ENCODE results near the gene ADAMTS16.

ADAMTS16 gene

DNA sequence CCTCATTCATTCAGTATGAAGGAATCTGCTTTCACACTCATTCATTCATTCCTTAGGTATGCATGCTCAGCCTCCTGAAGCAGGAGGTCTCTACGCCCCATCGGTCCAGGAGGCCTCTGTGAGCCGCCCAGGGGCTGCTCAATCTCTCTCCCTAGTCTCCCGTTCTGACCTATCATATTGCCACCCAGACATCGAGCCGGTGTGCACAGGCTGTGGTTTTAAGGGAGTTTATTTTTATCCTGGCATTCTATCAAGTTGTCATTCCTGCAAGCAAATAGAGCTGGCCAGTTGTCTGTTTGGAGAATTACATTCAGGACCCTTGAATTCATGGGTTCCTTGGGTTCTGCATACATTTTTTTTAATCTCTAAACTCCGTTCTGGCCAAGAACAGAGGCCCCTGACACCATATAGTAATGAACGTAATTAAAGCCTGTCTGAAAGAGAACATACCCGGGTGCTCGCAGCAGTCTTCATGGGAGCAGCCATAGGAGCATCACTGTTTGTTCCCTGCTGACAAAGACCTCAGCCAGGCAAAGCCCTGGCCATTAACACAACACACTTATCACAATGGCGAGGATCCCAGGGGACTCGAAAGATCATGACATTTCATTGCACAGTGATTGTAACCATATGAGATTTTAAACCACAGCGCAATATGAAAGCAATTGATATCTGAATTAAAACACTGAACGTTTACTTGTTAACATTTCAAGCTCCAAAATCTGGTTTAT is 80.9 kb downstream of the ADAMTS16 start:
- no peak overlapping the region for H3K4me3 ChIP-seq (ENCODE audit: low read depth, low read length)
- TF ChIP-seq, protein P1, sequence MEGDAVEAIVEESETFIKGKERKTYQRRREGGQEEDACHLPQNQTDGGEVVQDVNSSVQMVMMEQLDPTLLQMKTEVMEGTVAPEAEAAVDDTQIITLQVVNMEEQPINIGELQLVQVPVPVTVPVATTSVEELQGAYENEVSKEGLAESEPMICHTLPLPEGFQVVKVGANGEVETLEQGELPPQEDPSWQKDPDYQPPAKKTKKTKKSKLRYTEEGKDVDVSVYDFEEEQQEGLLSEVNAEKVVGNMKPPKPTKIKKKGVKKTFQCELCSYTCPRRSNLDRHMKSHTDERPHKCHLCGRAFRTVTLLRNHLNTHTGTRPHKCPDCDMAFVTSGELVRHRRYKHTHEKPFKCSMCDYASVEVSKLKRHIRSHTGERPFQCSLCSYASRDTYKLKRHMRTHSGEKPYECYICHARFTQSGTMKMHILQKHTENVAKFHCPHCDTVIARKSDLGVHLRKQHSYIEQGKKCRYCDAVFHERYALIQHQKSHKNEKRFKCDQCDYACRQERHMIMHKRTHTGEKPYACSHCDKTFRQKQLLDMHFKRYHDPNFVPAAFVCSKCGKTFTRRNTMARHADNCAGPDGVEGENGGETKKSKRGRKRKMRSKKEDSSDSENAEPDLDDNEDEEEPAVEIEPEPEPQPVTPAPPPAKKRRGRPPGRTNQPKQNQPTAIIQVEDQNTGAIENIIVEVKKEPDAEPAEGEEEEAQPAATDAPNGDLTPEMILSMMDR (IDR thresholded peaks at IDR 0.05; ENCODE audit: insufficient read depth, low read depth, low read length, missing control alignments), result no peak
- DNase-seq (ENCODE audit: low read depth), result no peak

DNA sequence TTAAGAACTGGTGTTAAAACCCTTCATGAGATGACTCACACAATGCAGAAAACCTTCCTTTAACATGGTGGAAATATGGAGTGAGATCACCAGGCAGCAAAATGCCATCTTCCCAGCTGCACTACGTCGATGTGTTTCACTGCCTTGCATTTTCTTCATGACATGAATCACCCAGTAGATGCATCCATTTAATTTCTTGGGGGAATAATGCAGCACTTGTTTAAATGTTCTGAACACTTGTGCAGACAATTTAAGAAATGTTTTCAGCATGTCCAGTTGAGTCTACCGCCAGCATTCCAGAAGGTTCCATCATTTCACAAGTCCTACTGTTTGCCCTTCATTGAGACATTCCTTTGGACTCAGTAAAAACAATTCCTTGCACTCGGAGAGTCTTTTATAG is 81.6 kb downstream of the ADAMTS16 start:
- TF ChIP-seq, protein P1 (IDR thresholded peaks at IDR 0.05; ENCODE audit: insufficient read depth, low read depth, low read length, missing control alignments), result no peak
- H3K4me3 ChIP-seq (ENCODE audit: low read depth, low read length), result no peak overlapping the region
- no peak for DNase-seq (ENCODE audit: low read depth)

DNA sequence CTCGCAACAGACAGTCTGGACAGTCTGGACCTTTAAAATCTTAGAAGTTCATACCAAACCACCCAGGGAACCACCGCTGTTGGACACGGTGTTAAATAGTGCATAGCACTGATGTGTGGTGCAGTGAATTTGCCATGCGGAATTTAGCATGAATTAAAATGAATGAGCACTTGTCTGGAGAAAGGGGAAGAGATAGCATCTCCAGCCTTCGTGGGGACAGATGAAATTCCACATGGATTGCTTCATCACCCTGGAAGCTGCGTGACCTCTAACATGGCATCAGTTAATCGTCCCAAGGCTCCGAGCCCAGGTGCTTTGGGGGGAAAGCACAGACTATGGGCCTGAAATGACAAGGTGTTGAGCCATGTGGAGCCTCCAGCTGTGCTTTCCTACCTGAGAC is 91.4 kb downstream of the ADAMTS16 start:
- DNase-seq (ENCODE audit: low read depth), result no peak
- TF ChIP-seq, protein P1 (IDR thresholded peaks at IDR 0.05; ENCODE audit: insufficient read depth, low read depth, low read length, missing control alignments), result no peak
- no peak overlapping the region for H3K4me3 ChIP-seq (ENCODE audit: low read depth, low read length)

DNA sequence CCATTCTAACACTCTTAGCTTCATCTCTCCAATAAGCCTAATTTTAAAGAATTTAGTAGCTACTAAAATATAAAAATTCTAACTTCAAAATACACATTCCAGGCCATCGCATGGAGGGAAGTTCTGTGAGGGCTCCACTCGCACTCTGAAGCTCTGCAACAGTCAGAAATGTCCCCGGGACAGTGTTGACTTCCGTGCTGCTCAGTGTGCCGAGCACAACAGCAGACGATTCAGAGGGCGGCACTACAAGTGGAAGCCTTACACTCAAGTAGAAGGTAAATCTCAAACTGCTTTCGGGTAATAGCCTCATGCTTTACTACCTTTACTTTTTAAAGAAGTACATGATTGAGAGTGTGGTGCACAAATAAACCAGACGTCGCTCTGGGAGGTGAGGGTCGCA is 94.8 kb downstream of the ADAMTS16 start:
- DNase-seq (ENCODE audit: low read depth), result no peak
- TF ChIP-seq, protein P1 (IDR thresholded peaks at IDR 0.05; ENCODE audit: insufficient read depth, low read depth, low read length, missing control alignments), result no peak
- H3K4me3 ChIP-seq (ENCODE audit: low read depth, low read length), result no peak overlapping the region

DNA sequence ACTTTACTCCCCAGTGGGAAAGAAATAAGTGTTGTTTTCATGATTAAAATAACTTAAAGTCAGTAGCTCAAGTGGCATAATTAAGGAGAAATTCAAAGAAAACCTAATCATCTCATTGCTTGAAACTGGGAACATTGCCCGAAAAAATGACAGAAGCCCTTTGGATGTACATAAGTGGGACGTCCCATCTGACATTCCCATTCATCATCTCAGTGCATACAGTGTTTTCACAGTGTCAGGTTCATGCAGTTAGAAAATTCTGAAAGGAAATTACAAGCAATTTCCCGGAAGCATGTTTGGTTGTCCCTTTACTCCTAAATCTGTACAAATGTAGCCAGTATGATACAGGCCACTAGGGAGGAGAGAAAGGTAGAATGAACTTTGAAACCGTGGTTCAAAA is 95.6 kb downstream of the ADAMTS16 start:
- TF ChIP-seq, protein P1 (IDR thresholded peaks at IDR 0.05; ENCODE audit: insufficient read depth, low read depth, low read length, missing control alignments), result no peak
- no peak for DNase-seq (ENCODE audit: low read depth)
- no peak overlapping the region for H3K4me3 ChIP-seq (ENCODE audit: low read depth, low read length)

DNA sequence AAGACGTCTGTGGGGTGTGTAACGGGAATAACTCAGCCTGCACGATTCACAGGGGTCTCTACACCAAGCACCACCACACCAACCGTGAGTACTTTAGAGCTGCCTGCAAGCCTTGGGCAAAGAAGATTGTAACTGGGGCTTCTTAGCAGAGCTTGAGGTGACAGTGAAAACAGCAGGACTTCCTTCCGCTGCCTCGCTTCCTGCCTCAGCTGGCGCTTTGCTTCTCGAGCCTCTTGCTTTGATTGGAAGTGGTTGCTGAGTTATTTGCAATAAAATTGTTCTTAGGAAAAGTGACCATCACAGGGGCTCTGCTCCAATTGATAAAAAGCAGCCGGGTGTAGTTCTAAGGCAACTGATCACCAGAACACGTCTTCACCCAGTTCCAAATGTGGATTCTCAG is 99.1 kb downstream of the ADAMTS16 start:
- TF ChIP-seq, protein P1 (IDR thresholded peaks at IDR 0.05; ENCODE audit: insufficient read depth, low read depth, low read length, missing control alignments), result no peak
- H3K4me3 ChIP-seq (ENCODE audit: low read depth, low read length), result no peak overlapping the region

DNA sequence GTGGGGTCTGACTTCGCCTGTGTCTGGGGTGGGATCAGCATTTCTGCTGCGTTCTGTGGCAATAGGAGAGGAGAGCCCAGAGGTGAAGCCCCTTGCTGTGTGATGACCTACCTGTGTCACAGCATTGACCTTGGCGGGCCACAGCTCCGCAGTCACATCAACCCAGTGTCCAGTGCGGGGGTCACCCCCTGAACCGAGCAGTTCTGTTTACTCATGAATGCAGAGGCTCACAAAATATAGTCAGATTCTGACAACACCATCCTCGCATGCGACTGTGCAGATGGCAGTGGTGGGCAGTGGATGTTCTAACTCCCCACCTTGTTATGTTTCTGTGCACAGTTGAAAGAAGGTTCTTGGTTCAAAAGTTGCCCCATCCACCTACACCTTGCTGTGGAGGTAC is 100.1 kb downstream of the ADAMTS16 start:
- DNase-seq (ENCODE audit: low read depth), result no peak
- no peak overlapping the region for H3K4me3 ChIP-seq (ENCODE audit: low read depth, low read length)
- TF ChIP-seq, protein P1 (IDR thresholded peaks at IDR 0.05; ENCODE audit: insufficient read depth, low read depth, low read length, missing control alignments), result no peak

More for the DNA sequence above, 99.1 kb downstream of the ADAMTS16 start:
- no peak for DNase-seq (ENCODE audit: low read depth)
